Measurements from ENCODE around the gene C5orf46. TPM values are rescaled to one million over a fixed set of nuclear protein-coding genes. Genes with fewer than 3 reads are reported as not detected.

C5orf46 gene
- total and polyA plus RNA-seq, 8 donors, result not detected

DNA sequence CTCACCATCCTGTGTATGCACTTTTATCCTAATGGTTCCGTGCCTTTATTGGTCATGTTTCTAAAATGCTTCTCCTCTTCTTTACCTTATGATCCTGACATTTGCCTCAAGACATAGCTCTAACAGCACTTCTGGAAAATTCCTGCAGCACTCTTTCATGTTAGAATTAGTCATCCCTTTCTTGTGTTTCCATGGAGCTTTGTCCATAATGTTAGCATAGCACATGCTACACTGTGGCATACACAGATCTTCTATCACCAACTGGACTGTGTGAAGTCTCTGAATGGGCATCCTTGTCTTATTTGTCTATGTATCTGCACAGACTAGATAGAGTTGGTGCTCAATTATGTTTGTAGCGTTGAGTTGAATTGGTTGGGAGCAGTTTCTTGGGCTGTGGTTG lies 25.9 kb downstream of the C5orf46 start:
- Histone ChIP-seq H3K4me1 (peaks cover 0 to 7% (median 0%) of the 10 kb centered on the region in 4 donors), H3K4me3 (no peak overlapping the region), H3K36me3 (no peaks in the 10 kb centered on the region), H3K9me3 (no peaks in the 10 kb centered on the region), H3K27me3 (no peaks in the 10 kb centered on the region), H3K27ac (no peak overlapping the region)
- DNase-seq, result no peak
- TF ChIP-seq POLR2A (IDR thresholded peaks at IDR 0.05) (no peak), POLR2AphosphoS5 (IDR thresholded peaks at IDR 0.05) (no peak), CTCF (IDR thresholded peaks at IDR 0.05) (no peak), EP300 (IDR thresholded peaks at IDR 0.05) (no peak)
- 93 to 99% (median 97%) methylated on average over 2 of the region's 2 CpGs for WGBS, 5 donors
- intact Hi-C loops (cut with DNase I; ENCODE audit: low total_unique reads), result loop anchor here (10.0 kb wide), 1 partner anchor 54 kb away; no protein-coding TSS in a partner anchor

- no peaks in the 10 kb centered on the region for H3K27me3 ChIP-seq
- peaks cover 0 to 7% (median 0%) of the 10 kb centered on the region in 4 donors for H3K4me1 ChIP-seq
- intact Hi-C loops (cut with DNase I; ENCODE audit: low total_unique reads), result loop anchor here (10.0 kb wide), 1 partner anchor 55 kb away; no protein-coding TSS in a partner anchor
- no peaks in the 10 kb centered on the region for H3K36me3 ChIP-seq
- no peak overlapping the region for H3K4me3 ChIP-seq
- WGBS, 5 donors, result 93 to 98% (median 94%) methylated on average over 3 of the region's 3 CpGs
- DNase-seq, result no peak
- no peaks in the 10 kb centered on the region for H3K9me3 ChIP-seq
- TF ChIP-seq POLR2A (IDR thresholded peaks at IDR 0.05) (no peak), POLR2AphosphoS5 (IDR thresholded peaks at IDR 0.05) (no peak), CTCF (IDR thresholded peaks at IDR 0.05) (no peak), EP300 (IDR thresholded peaks at IDR 0.05) (no peak)
- H3K27ac ChIP-seq, result no peak overlapping the region
These were observed 26.6 kb downstream of the C5orf46 start for GRCh38 chr5:147879784-147880183.

GRCh38 chr5:147878066-147878759 lies 28.1 kb downstream of the C5orf46 start, which contains the start of gene SCGB3A2:
SCGB3A2 (plus strand) TSS chr5:147878711; CDS start chr5:147878804, 93 bp downstream.
- intact Hi-C loops (cut with DNase I; ENCODE audit: low total_unique reads), result no loop called here
- 61 to 72% (median 69%) methylated on average over 2 of the region's 2 CpGs for WGBS, 5 donors
- no peak for DNase-seq
- no peaks in the 10 kb centered on the region for H3K27me3 ChIP-seq
- no peak within 1 kb of the TSS for H3K4me3 ChIP-seq
- H3K27ac ChIP-seq, result no peak within 1 kb of the TSS
- no peaks in the 10 kb centered on the region for H3K9me3 ChIP-seq
- H3K36me3 ChIP-seq, result no peaks in the 10 kb centered on the region
- peaks cover 0 to 6% (median 0%) of the 10 kb centered on the region in 4 donors for H3K4me1 ChIP-seq
- TF ChIP-seq POLR2AphosphoS5 (IDR thresholded peaks at IDR 0.05), result no peak
- no peak for TF ChIP-seq CTCF (IDR thresholded peaks at IDR 0.05)
- no peak for TF ChIP-seq EP300 (IDR thresholded peaks at IDR 0.05)

- TF ChIP-seq POLR2A (IDR thresholded peaks at IDR 0.05), result no peak
- TF ChIP-seq POLR2AphosphoS5 (IDR thresholded peaks at IDR 0.05), result no peak
- no peak for TF ChIP-seq EP300 (IDR thresholded peaks at IDR 0.05)
- TF ChIP-seq CTCF (IDR thresholded peaks at IDR 0.05), result no peak
These were observed 29.7 kb downstream of the C5orf46 start for GRCh38 chr5:147876626-147877025.

More at GRCh38 chr5:147876626-147877025, 29.7 kb downstream of the C5orf46 start:
- intact Hi-C loops (cut with DNase I; ENCODE audit: low total_unique reads), result no loop called here
- H3K4me3 ChIP-seq, result no peak overlapping the region
- no peak for DNase-seq
- WGBS, 5 donors, result 25 to 58% (median 33%) methylated on average over 2 of the region's 2 CpGs
- H3K27me3 ChIP-seq, result no peaks in the 10 kb centered on the region
- no peaks in the 10 kb centered on the region for H3K9me3 ChIP-seq
- no peaks in the 10 kb centered on the region for H3K4me1 ChIP-seq
- H3K36me3 ChIP-seq, result no peaks in the 10 kb centered on the region
- H3K27ac ChIP-seq, result no peak overlapping the region
